Measurements from ENCODE around the gene JAK1.
"Not testable (repeated sequence)": the region's sequence is repeated elsewhere in the genome, so short reads cannot be mapped to it uniquely, and the experiment has no call there.

The JAK1 gene

GRCh38 chr1:64920941-64921589, 45.3 kb downstream of the JAK1 start:
- DNase-seq (ENCODE audit: low read depth) = no peak

DNA sequence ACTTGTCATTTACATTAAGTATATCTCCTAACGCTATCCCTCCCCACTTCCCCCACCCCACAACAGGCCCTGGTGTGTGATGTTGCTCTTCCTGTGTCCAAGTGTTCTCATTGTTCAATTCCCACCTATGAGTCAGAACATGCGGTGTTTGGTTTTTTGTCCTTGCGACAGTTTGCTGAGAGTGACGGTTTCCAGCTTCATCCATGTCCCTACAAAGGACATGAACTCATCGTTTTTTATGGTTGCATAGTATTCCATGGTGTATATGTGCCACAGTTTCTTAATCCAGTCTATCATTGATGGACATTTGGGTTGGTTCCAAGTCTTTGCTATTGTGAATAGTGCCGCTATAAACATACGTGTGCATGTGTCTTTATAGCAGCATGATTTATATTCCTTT, 47.2 kb downstream of the JAK1 start:
- not testable (repeated sequence) for DNase-seq (ENCODE audit: low read depth)

- no peak for DNase-seq (ENCODE audit: low read depth)
Measured at GRCh38 chr1:64917907-64918306, 48.4 kb downstream of the JAK1 start.

DNA sequence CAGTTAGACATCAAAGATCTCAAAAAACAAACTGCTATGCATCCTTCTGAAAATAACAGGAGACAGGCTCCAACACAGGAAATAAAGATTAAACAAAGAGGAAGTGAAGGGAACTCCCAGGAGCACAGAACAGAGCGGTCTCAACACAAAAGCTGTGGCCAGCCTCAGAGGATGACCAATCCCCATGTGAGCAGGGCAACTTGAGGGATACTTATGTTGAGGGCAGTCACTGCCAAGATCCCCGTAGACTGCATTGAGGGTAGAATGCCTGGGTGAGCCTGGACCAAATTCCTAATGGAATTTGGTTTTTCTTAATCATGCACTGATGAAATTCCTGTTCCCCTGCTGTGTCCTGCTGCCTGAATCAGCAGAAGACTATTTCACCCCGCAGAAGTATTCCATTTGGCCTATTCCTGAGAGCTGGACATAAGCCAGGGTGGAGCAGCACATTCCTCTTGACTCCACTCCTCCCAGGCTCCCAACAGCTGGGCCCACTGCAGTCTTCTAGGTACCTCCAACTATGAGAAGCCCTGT, 49.0 kb downstream of the JAK1 start:
- DNase-seq (ENCODE audit: low read depth) = no peak

DNA sequence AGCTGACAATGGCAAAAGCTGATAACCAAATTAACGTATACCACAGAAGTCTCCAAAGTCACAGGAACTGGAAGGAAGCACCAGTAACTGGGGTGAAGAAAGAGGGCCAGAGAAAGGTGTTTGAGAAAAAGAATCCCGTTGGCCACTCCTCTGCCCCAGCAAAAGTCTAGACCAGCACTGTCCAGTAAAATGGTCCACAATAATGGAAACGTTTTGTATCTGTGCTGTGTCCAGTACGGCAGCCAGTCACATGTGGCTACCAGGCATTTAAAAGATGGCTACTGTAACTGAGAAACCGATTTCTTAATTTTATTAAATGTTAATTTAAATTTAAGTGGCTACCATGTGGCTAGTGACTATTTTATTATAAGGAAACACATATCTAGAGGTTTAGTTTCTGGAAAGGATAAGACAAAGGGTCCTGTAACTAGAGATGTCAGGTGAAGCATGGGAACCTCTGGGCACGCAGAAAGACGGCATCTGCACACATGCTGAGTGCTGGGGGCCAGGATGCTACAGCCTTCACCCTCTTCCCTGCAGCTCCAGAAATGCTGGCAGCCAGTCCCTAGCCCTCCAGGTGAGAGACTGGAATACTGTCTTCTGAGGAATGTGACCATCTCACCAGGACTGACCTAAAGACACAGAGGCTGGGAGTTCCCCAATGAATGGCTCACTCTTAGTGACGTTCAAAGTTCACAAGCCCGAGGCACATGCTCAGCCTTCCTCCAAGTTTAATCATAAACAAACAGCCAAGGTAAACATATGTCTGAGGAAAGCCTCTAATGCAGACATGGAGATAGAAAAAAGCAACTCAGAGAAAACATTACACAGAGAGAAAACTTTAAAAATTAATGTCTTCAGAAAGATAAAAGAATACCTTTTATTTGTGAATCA, 50.7 kb downstream of the JAK1 start:
- DNase-seq (ENCODE audit: low read depth) = no peak

DNA sequence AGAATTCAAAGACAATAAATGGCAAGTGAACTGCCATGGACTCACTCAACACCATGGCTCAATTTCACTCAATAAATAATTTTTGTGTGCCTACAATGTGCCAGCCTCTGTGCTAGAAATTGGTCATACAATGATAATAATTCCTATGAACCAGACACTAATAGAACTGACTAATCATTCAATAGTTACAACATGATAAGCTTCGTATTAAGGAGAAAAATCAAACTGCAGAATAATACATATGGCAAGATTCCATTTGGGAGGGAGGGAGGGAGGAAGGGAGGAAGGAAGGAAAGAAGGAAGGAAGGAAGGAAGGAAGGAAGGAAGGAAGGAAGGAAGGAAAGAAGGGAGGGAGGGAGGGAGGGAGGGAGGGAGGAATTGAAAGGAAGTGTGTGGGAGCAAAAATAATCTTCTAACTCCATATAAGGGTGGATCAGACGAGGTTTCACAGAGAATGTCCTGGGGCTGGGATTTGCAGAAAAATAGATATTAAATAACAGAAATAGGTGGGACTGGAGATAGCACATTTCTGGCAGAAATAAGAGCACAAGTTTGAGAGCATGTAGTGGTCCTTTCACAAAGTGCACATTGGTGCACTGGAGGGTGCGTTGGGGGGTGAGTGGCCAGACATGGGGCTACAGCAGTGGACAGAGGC, 52.9 kb downstream of the JAK1 start:
- DNase-seq (ENCODE audit: low read depth) = no peak

DNA sequence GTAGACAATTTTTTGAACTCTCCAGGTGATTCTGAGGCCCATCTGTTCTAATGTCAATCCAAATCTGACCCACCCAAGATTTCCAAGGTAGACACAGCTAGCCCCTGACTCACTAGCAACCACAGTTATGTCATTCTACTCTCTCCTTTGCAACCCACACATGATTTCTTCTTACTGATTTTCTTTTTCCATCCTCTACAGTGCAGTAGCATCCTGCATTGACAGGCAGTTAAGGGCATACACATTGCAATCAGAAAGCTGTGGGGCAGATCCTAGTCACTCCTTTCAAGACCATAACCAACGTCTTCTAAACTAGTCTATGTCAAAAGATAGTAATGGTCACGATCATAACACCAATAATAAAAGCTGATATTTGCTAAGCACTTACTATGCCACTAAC, 54.2 kb downstream of the JAK1 start:
- no peak for DNase-seq (ENCODE audit: low read depth)

DNA sequence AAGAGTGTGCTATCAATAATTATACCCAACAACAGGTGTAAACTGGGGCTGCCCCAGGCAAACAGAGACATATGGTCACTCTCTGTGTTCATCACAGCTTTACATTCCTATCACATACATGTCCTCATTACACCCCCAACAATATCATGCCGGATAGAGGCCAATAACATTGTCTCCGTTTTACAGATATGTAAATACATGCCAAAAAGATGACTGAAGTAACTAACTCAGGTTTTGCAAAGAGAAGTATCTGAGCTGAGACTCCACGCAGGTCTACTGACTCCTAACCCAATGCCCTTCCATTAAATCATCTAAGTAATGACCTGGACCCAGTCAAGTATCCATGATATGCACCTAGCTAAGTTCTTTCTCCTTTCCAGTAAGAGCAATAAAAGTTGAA, 55.0 kb downstream of the JAK1 start:
- DNase-seq (ENCODE audit: low read depth) = no peak

GRCh38 chr1:64909031-64909430, 57.3 kb downstream of the JAK1 start:
- DNase-seq (ENCODE audit: low read depth) = no peak

DNA sequence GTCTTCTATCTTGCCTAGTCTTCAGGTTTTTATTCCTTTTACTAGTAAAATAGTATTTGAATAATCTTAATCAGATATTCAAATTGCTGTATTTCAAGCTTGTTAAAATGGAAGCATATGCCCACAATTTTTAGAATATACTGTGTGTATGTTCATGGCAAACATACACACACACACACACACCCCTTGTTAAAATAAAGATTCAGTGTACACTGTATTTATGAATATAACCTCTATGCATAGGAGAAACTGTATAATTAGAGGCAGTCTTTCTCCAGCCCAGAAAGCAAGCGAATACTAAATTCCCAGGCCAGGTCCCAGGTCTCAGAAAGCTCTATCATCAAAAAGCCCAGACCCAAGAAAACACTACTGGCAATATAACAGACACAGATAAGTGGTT, 57.8 kb downstream of the JAK1 start:
- DNase-seq (ENCODE audit: low read depth) = no peak

GRCh38 chr1:64906447-64906846, 59.9 kb downstream of the JAK1 start:
- no peak for DNase-seq (ENCODE audit: low read depth)

DNA sequence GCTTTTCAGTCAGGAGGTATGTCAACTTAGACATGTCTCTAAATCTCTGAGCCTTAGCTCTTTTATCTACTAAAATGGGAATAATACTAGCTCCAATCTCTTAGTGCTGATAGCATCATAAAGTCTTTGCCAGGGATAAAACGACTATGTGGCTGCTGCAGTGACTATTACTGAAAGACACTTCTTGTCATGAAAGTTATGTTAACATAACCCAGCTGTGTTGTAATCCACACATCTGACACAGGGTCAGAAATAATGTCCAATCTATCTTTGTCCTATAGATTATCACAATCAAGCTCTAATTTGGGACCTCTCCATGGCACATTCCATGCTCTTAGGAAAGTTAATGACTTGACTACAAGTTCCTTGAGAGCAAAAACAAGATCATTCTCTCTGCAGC, 62.8 kb downstream of the JAK1 start:
- no peak for DNase-seq (ENCODE audit: low read depth)

- DNase-seq (ENCODE audit: low read depth) = no peak
Measured at GRCh38 chr1:64901663-64902062, 64.7 kb downstream of the JAK1 start.

GRCh38 chr1:64900916-64901315, 65.4 kb downstream of the JAK1 start:
- DNase-seq (ENCODE audit: low read depth) = no peak

GRCh38 chr1:64898107-64898861, 68.1 kb downstream of the JAK1 start:
- DNase-seq (ENCODE audit: low read depth) = no peak

- DNase-seq (ENCODE audit: low read depth) = no peak
Measured at GRCh38 chr1:64896551-64896950, 69.8 kb downstream of the JAK1 start.

DNA sequence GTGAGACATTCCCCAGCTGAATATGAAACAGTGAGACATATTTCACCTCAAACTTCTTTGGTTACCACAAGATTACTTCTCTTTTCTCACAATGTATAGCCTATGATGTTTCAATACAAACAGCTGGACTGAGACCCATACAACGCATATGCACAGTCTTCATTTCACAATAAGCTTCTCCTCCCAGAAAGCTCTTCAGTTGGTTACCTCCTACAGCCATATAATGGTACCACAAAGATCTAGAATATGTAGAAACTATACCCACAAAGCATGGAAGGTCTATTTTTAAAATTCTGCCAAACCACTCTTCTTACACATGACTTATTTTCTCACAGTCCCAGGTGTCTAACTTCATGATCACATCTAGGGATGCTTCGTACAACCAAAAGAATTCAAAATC, 70.8 kb downstream of the JAK1 start:
- DNase-seq (ENCODE audit: low read depth) = no peak

DNA sequence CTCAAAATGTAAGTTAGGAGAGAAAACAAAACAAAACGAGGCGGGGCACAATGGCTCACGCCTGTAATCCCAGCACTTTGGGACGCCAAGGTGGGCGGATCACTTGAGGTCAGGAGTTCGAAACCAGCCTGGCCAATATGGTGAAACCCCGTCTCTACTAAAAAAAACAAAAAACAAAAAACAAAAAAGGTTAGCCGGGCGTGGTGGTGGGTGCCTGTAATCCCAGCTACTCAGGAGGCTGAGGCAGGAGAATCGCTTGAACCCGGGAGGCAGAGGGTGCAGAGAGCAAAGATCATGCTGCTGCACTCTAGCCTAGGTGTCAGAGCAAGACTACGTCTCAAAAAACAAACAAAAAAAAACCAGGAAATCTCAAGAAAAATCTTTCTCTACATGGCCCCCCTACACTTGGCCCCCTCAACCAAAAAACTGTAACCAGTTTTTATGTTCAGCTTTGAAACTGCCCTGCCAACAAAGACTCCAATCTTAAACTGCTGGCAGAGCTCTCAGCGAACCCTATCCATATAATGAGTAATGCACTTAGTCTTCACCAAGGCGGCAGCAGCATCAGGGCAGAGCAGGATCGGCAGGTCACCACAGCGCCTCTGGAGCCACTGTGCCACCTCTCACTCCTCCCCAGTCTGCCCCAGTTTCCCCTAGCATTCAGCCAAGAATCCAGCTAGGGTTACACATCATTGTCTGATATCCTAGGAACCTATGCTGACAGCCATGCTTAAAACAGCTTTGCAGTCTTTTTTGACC, 71.7 kb downstream of the JAK1 start:
- no peak for DNase-seq (ENCODE audit: low read depth)

DNA sequence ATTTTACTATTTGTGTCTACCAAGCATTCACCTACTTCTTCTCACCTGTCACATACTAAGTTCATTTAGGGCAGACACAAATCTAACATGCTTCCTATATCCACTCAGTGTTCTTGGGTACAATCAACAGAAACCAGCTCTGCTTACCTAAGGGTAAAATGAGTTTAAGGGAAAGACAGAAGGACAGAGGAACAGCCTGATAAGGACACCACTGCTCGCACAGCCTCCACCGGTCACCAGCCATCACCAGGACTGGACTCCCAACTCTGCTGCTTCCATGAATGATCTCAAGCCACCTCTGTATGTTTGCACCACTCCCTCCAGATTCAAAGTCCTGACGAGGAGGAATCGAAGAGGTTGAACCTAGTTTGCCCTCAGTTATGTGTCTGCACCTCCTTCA, 72.4 kb downstream of the JAK1 start:
- no peak for DNase-seq (ENCODE audit: low read depth)

- DNase-seq (ENCODE audit: low read depth) = no peak
Measured at GRCh38 chr1:64892576-64893573, 73.5 kb downstream of the JAK1 start.

Measured in stimulated activated CD8-positive, alpha-beta memory T cell treated with anti-CD3 and anti-CD28 coated beads, Interleukin-12 subunit alpha, Interleukin-12 subunit beta, amount 100 ng/mL, for 4 hours (primary cell).